Measurements from ENCODE around the gene ENTPD2.
A peak's percentile ranks its signal among the peaks of the same experiment; 100 is the strongest.

DNA sequence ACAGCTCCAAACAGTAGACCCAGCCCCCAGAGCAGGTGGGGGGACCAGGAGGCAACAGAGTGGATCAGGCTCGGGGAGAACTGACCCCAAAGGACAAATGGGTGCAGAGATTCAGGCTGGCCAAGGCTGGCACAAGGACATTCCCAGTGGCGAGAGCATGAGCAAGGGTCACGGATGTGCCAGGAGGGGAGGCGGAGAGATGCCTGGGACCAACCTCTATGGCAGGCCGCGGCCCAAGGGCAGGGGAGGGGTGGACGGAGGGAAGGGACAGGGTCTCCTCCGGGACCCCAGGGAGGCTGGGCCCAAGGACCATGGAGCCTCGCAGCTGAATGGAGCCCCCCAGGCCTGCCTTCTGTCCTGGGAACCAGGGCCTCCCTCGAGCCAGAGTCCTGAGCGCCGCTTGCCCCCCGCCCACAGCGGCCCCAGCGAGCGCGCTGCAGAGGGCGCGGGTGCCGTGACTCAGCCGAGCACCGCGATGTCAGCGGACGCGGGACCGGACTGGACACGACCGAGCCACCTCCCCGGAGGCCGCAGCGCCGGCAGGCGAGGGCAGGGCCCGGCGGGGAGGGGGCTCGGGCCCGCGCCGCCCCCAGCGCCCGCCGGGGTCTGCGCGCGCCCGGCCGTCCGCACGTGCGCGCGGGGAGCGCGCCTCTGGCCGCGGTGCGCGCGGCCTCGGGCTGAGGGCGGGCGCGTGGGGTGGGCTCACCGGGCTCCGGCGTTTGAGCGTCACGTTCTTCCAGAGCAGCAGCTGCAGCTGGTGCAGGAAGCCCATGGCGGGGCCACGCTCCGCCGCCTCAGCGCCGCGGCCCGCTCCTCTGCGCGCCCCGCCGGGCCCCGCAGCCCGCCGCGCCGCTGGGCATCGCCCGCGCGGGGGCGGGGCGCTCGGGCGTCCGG is 26.2 kb downstream of the ENTPD2 start, which contains the start of gene ABCA2:
- TF ChIP-seq POLR2A (IDR thresholded peaks at IDR 0.05; ENCODE audit: low read depth, low read length) = no peak
- TF ChIP-seq MXI1 (IDR thresholded peaks at IDR 0.05; ENCODE audit: borderline replicate concordance, low read depth, low read length) = 0 out of 2 replicates have a peak, but pooled peaks have one; percentile 8
- TF ChIP-seq CEBPB (IDR thresholded peaks at IDR 0.05; ENCODE audit: low read depth, low read length) = no peak
- TF ChIP-seq, protein P1, sequence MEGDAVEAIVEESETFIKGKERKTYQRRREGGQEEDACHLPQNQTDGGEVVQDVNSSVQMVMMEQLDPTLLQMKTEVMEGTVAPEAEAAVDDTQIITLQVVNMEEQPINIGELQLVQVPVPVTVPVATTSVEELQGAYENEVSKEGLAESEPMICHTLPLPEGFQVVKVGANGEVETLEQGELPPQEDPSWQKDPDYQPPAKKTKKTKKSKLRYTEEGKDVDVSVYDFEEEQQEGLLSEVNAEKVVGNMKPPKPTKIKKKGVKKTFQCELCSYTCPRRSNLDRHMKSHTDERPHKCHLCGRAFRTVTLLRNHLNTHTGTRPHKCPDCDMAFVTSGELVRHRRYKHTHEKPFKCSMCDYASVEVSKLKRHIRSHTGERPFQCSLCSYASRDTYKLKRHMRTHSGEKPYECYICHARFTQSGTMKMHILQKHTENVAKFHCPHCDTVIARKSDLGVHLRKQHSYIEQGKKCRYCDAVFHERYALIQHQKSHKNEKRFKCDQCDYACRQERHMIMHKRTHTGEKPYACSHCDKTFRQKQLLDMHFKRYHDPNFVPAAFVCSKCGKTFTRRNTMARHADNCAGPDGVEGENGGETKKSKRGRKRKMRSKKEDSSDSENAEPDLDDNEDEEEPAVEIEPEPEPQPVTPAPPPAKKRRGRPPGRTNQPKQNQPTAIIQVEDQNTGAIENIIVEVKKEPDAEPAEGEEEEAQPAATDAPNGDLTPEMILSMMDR (conservative IDR thresholded peaks at IDR 0.05; ENCODE audit: low read depth, low read length) = no peak
- TF ChIP-seq FOS (IDR thresholded peaks at IDR 0.05; ENCODE audit: low read depth, low read length) = no peak
- TF ChIP-seq, protein P2, sequence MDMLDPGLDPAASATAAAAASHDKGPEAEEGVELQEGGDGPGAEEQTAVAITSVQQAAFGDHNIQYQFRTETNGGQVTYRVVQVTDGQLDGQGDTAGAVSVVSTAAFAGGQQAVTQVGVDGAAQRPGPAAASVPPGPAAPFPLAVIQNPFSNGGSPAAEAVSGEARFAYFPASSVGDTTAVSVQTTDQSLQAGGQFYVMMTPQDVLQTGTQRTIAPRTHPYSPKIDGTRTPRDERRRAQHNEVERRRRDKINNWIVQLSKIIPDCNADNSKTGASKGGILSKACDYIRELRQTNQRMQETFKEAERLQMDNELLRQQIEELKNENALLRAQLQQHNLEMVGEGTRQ (IDR thresholded peaks at IDR 0.05; ENCODE audit: low read depth, low read length) = no peak
- TF ChIP-seq, protein P3, sequence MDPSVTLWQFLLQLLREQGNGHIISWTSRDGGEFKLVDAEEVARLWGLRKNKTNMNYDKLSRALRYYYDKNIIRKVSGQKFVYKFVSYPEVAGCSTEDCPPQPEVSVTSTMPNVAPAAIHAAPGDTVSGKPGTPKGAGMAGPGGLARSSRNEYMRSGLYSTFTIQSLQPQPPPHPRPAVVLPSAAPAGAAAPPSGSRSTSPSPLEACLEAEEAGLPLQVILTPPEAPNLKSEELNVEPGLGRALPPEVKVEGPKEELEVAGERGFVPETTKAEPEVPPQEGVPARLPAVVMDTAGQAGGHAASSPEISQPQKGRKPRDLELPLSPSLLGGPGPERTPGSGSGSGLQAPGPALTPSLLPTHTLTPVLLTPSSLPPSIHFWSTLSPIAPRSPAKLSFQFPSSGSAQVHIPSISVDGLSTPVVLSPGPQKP (IDR thresholded peaks at IDR 0.05; ENCODE audit: borderline replicate concordance, low read depth, low read length) = no peak
- no peak for TF ChIP-seq NFE2L2 (IDR thresholded peaks at IDR 0.05; ENCODE audit: low read depth, low read length)
- TF ChIP-seq RFX5 (IDR thresholded peaks at IDR 0.05; ENCODE audit: low read depth, low read length) = no peak
- no peak for TF ChIP-seq BHLHE40 (IDR thresholded peaks at IDR 0.05; ENCODE audit: low read depth, low read length)
- no peak for TF ChIP-seq MAFK (IDR thresholded peaks at IDR 0.05; ENCODE audit: low read depth, low read length)
- TF ChIP-seq CHD1 (IDR thresholded peaks at IDR 0.05; ENCODE audit: low read depth, low read length) = no peak

All from IMR-90 (cell line).